Esophagus (tissue), 2 donors: ENCODE data around the gene TNFRSF19. TPM values are rescaled to one million over a fixed set of nuclear protein-coding genes. Genes with fewer than 3 reads are reported as not detected.

Source experiments
- H3K27ac ChIP-seq, 2 donors: one replicate each; pipeline ENCODE4 v1.5.1; 2013; ENCODE audit warnings: low read depth in 2 of 2, mild to moderate bottlenecking in 2 of 2, inconsistent platforms in 1 of 2, low read length in 1 of 2, moderate library complexity in 1 of 2
- H3K27me3 ChIP-seq, 2 donors: one replicate each; pipeline ENCODE4 v1.6.1; 2013; ENCODE audit warnings: low read length in 2 of 2, control low read depth in 1 of 2, mild to moderate bottlenecking in 1 of 2; ENCODE audit not compliant: insufficient read depth in 2 of 2, control insufficient read depth in 1 of 2
- H3K36me3 ChIP-seq, 2 donors: one replicate each; pipeline ENCODE4 v1.6.1; 2013; ENCODE audit warnings: low read length in 1 of 2; ENCODE audit not compliant: control insufficient read depth in 2 of 2, insufficient read depth in 2 of 2
- H3K4me1 ChIP-seq, 2 donors: one replicate each; pipeline ENCODE4 v1.6.1; 2013; ENCODE audit warnings: low read length in 1 of 2; ENCODE audit not compliant: control insufficient read depth in 2 of 2, insufficient read depth in 2 of 2
- H3K4me3 ChIP-seq, 2 donors: one replicate each; pipeline ENCODE4 v1.5.1; 2013; ENCODE audit warnings: low read length in 2 of 2, mild to moderate bottlenecking in 2 of 2, low read depth in 1 of 2, moderate library complexity in 1 of 2
- H3K9me3 ChIP-seq, 2 donors: one replicate each; pipeline ENCODE4 v1.6.1; 2013; ENCODE audit warnings: mild to moderate bottlenecking in 2 of 2, low read depth in 1 of 2, low read length in 1 of 2, moderate library complexity in 1 of 2; ENCODE audit not compliant: control insufficient read depth in 2 of 2, insufficient read depth in 1 of 2
- WGBS, 2 donors: extraction: QIAGEN DNeasy Blood & Tissue Kit; methylation state at CpG; one replicate each; pipeline ENCODE4 v1.1.7; 2013; 5-methylcytosine and 5-hydroxymethylcytosine counted together
- polyA plus RNA-seq, 2 donors: library from polyadenylated mRNA; stranded (reverse); fragments of 200-250 nt; gene quantifications; one replicate each; pipeline ENCODE4 v1.2.3, GENCODE V29; 2013
- donor health status: healthy with polysubstance abuse.
- donor health status: Bipolar disorder and iron deficiency.

Gene TNFRSF19
- polyA plus RNA-seq, 2 donors, result 4.2 to 6.3 TPM

GRCh38 chr13:23685416-23685815, 115.2 kb downstream of the TNFRSF19 start:
- Histone ChIP-seq H3K4me1 (no peaks in the 10 kb centered on the region), H3K36me3 (no peaks in the 10 kb centered on the region), H3K4me3 (no peak overlapping the region), H3K27ac (no peak overlapping the region), H3K27me3 (no peaks in the 10 kb centered on the region), H3K9me3 (no peaks in the 10 kb centered on the region)
- 77 to 81% methylated on average over 1 of the region's 1 CpG for WGBS, 2 donors

GRCh38 chr13:23686948-23687347, 116.7 kb downstream of the TNFRSF19 start:
- Histone ChIP-seq H3K4me1 (no peaks in the 10 kb centered on the region), H3K36me3 (no peaks in the 10 kb centered on the region), H3K4me3 (no peak overlapping the region), H3K9me3 (no peaks in the 10 kb centered on the region), H3K27ac (no peak overlapping the region), H3K27me3 (no peaks in the 10 kb centered on the region)
- 92 to 95% methylated on average over 3 of the region's 3 CpGs for WGBS, 2 donors

GRCh38 chr13:23687614-23688013, 117.4 kb downstream of the TNFRSF19 start:
- Histone ChIP-seq H3K4me1 (no peaks in the 10 kb centered on the region), H3K27ac (no peak overlapping the region), H3K36me3 (no peaks in the 10 kb centered on the region), H3K9me3 (no peaks in the 10 kb centered on the region), H3K4me3 (no peak overlapping the region), H3K27me3 (no peaks in the 10 kb centered on the region)
- 84 to 89% methylated on average over 5 of the region's 5 CpGs for WGBS, 2 donors

GRCh38 chr13:23688336-23688735, 118.1 kb downstream of the TNFRSF19 start:
- no peaks in the 10 kb centered on the region for H3K36me3 ChIP-seq
- H3K4me1 ChIP-seq, result no peaks in the 10 kb centered on the region
- no peaks in the 10 kb centered on the region for H3K27me3 ChIP-seq
- H3K9me3 ChIP-seq, result no peaks in the 10 kb centered on the region
- no peak overlapping the region for H3K27ac ChIP-seq
- 74 to 81% methylated on average over 3 of the region's 3 CpGs for WGBS, 2 donors
- H3K4me3 ChIP-seq, result no peak overlapping the region

- Histone ChIP-seq H3K27ac (no peak overlapping the region), H3K4me3 (no peak overlapping the region), H3K9me3 (no peaks in the 10 kb centered on the region), H3K4me1 (peaks cover 0 to 3% of the 10 kb centered on the region in 2 donors), H3K36me3 (no peaks in the 10 kb centered on the region), H3K27me3 (no peaks in the 10 kb centered on the region)
- WGBS, 2 donors, result 75 to 85% methylated on average over 3 of the region's 3 CpGs
Observed at GRCh38 chr13:23690668-23691067, 120.5 kb downstream of the TNFRSF19 start.

DNA sequence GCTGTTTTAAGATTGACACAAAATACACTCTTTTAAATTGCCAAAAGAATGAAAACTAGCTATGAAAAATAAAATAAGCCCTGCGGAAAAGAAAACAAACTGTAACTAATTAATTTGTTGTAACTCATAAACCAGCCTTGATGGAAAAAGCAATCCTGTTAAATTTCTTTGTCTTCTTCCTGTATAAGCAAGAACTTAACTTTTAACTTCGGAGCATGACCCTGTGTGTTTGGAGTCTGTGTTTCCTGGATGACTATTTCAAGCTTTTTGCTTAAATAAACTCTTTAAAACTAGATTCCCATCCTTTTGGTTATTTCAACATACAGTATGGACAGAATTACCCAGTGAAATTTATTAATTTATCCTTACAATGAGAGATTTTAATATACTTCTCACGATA, 122.6 kb downstream of the TNFRSF19 start:
- WGBS, 2 donors, result 75 to 79% methylated on average over 3 of the region's 3 CpGs
- H3K4me3 ChIP-seq, result no peak overlapping the region
- H3K36me3 ChIP-seq, result no peaks in the 10 kb centered on the region
- H3K27me3 ChIP-seq, result no peaks in the 10 kb centered on the region
- no peak overlapping the region for H3K27ac ChIP-seq
- no peaks in the 10 kb centered on the region for H3K9me3 ChIP-seq
- H3K4me1 ChIP-seq, result peaks cover 4 to 9% of the 10 kb centered on the region in 2 donors

DNA sequence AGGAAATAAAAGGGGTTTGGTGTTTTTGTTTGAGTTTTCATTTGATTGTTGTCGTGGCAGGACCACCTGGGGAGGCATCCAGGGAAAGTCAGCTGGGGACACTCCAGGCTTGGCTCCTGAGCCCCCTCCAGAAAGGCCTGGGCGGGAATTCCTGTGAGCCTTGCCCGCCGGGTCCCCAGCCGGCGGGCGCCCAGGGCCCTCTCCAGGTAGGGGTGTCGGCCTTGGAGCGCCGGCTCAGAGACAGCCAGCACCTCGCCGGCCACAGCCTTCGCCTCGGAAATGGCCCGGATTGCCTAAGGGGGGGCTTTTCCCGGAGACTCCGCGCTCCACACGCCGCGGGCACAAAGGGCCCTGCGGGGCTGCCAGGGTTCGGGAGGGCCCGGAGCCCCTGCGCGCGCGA, 125.0 kb downstream of the TNFRSF19 start:
- H3K4me1 ChIP-seq, result peaks cover 4 to 9% of the 10 kb centered on the region in 2 donors
- H3K9me3 ChIP-seq, result no peaks in the 10 kb centered on the region
- 82 to 89% methylated on average over 21 to 28 of the region's 28 CpGs for WGBS, 2 donors
- no peak overlapping the region for H3K4me3 ChIP-seq
- no peak overlapping the region for H3K27ac ChIP-seq
- no peaks in the 10 kb centered on the region for H3K27me3 ChIP-seq
- no peaks in the 10 kb centered on the region for H3K36me3 ChIP-seq

DNA sequence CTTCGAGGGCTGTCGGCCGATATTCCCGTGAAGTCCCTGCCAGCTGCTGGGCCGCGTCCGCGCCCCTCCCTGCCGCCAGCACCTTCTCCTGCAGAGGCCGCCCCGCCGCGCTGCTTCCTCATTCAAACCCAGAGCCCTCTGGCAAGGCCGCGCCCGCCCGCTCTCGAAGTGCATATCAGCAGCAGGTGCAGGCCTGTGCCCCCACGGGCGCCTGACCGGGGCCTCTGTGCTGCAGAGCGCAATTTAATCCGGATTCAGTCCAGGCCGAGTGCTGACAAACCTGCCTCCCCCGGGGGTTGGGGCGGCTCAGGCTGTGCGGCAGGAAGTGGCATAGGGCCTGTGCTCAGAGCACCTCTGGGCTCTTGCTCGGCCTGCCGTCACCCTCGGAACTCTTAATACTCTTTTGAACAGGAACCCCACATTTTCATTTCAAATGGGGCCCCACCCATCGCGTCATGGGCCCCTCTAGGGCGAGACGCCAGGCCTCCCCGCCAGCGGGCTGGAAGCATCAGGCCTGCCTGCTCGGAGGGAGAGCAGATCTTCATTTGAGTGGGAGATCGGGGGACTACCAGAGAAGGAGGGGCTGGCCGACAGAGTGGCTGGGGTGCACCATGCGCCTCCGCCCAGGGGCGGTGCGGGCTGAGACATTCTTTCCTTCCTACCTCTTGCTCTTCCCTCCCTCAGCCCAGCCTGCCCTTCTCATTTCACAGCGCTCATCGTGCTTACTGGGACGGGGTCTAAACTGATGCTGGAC, 125.7 kb downstream of the TNFRSF19 start:
- H3K27me3 ChIP-seq, result no peaks in the 10 kb centered on the region
- 45 to 49% methylated on average over 46 of the region's 46 CpGs for WGBS, 2 donors
- peak overlapping the region; percentile 4 to 13 for H3K4me3 ChIP-seq
- no peaks in the 10 kb centered on the region for H3K36me3 ChIP-seq
- no peaks in the 10 kb centered on the region for H3K9me3 ChIP-seq
- H3K4me1 ChIP-seq, result peaks cover 4 to 9% of the 10 kb centered on the region in 2 donors
- H3K27ac ChIP-seq, result peak overlapping the region; percentile 69 to 72

GRCh38 chr13:23696610-23697009, 126.4 kb downstream of the TNFRSF19 start:
- Histone ChIP-seq H3K4me1 (peaks cover 4 to 9% of the 10 kb centered on the region in 2 donors), H3K36me3 (no peaks in the 10 kb centered on the region), H3K9me3 (no peaks in the 10 kb centered on the region), H3K4me3 (no peak overlapping the region), H3K27me3 (no peaks in the 10 kb centered on the region), H3K27ac (no peak overlapping the region)
- WGBS, 2 donors, result 63 to 67% methylated on average over 5 of the region's 5 CpGs

DNA sequence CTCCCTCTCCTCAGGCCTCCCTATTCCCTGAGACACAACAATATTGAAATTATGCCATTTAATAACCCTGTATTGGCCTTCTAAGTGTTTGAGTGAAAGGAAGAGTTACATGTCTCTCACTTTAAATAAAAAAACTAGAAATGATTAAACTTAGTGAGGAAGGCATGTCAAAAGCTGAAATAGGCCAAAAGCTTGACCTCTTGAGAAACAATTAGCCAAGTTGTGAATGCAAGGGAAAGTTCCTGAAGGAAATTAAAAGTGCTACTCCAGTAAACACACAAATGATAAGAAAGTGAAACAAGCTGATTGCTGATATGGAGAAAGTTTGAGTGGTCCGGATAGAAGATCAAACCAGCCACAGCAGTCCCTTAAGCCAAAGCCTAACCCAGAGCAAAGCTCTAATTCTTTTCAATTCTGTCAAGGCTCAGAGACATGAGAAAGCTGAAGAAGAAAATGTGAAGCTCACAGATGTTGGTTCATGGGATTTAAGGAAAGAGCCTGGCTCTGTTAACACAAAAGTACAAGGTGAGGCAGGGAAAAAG, 127.6 kb downstream of the TNFRSF19 start:
- H3K27ac ChIP-seq, result no peak overlapping the region
- no peaks in the 10 kb centered on the region for H3K27me3 ChIP-seq
- H3K4me3 ChIP-seq, result no peak overlapping the region
- no peaks in the 10 kb centered on the region for H3K9me3 ChIP-seq
- H3K36me3 ChIP-seq, result no peaks in the 10 kb centered on the region
- peaks cover 9 to 14% of the 10 kb centered on the region in 2 donors for H3K4me1 ChIP-seq
- WGBS, 2 donors, result 77% methylated on average over 1 of the region's 1 CpG
